ENCODE results near the gene MCM9.

- TF ChIP-seq POLR2AphosphoS5 (IDR thresholded peaks at IDR 0.05; ENCODE audit: low read depth, low read length) (no peak), TAF1 (IDR thresholded peaks at IDR 0.05; ENCODE audit: borderline replicate concordance, insufficient read depth, low read length) (no peak)
Measured at GRCh38 chr6:118970866-118971265, 35.9 kb upstream of the MCM9 start.
